NCI-H1048 (cell line): ENCODE results near the gene SUCLG2.

ENCODE experiments used
- DNase-seq: peaks from one replicate; lab custom pipeline; 2025; lab: John Stamatoyannopoulos, UW

SUCLG2 gene

DNA sequence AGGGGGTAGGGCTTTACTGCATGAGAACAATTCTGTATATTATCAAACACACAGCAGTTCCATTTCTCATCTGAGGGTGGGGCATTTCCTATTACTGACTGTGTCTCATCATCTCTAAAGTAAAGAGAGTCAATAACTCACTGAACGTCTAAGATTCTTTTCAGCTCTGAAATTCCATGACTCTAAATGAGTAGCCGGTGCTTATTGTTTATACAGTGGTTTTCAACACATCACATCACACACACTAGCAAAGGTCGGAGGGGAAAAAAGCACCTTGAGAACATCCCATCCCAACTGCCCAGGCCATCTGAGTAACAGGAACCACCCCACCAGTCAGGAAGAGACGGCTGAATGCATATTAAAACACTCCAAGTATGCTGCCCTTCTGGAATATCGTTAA lies 196.0 kb downstream of the SUCLG2 start:
- DNase-seq = no peak

DNA sequence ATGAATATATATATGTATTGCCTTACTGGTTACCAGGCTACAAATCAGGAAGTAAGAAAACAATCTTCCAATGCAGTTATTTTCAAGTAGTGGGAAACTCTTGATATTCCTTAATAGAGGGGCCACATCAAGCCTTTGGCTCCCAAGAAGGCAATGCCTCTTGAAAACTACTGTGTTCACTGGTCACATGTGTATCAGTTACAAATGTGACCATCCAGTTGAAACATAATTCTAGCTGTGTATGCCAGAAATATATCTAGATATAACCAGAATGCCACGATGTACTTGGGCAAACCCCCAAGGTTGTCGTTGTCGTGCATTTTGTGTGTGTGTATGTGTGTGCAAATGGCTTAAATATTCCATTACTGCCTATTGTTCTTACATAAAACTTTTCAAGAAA lies 200.8 kb downstream of the SUCLG2 start:
- DNase-seq = no peak

DNA sequence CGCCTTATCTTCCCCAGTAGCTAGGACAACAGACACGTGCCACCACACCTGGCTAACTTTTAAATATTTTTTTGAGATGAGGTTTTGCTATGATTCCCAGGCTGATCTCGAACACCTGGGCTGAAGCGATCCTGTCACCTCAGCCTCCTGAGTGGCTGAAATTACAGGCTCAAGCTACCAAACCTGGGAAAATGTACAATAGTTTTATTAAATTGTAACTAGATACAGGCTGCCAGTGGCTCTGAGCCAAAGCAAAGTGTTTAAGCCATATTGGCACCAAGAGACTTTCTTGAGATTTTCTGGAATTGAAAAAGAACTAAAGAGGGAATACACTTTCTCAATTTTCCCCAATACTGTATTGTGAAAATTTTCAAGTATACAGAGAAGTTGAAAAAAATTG lies 204.3 kb downstream of the SUCLG2 start:
- DNase-seq = no peak

DNA sequence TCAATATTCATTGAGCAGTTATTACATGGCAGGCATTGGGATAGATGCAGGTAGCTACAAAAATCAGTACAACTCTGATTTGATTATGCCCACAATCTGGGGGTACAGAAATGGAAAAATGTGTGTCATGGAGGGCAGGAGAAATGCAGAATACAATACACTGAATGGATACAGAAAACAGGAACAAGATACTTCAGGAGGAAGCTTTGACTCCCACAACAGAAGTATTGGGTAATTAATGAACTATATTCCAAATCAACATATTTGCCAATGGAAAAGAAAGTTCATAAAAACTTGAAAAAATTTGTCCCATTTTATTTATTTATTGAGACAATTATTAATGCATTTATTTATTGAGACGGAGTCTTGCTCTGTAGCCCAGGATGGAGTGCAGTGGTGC lies 207.0 kb downstream of the SUCLG2 start:
- no peak for DNase-seq

DNA sequence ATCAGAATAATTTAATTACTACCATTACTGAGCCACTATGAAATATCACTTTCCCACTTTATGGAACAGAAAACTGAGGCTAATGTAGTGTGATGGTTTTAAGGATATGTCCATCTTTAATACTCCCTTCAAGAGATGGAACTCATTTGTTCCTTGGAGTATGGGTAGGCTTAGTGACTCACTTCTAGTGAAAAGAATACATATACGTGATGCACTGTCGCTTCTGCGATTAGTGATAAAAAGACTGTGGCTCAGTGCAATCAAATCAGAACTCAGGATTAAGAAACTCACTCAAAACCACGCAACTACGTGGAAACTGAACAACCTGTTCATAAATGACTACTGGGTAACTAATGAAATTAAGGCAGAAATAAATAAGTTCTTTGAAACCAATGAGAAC lies 216.6 kb downstream of the SUCLG2 start:
- no peak for DNase-seq

DNA sequence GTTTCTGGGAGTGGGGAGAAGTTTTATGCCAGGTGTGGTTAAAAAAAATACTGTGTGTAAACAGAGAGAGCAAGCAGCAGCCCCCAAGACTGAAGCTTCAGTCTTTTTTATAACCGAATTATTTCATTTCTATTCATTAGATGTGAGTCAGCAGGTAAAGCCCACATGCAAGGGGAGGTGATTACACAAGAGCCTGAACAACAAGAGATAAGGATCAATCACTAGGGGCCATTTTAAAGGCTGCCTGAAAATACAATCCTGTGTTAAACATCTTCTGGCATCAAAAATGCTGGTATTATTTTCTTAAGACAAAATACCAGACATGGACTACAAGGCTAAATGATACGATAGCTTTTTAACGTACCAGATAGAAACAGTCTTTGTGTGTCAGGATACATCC lies 217.3 kb downstream of the SUCLG2 start:
- DNase-seq = no peak

DNA sequence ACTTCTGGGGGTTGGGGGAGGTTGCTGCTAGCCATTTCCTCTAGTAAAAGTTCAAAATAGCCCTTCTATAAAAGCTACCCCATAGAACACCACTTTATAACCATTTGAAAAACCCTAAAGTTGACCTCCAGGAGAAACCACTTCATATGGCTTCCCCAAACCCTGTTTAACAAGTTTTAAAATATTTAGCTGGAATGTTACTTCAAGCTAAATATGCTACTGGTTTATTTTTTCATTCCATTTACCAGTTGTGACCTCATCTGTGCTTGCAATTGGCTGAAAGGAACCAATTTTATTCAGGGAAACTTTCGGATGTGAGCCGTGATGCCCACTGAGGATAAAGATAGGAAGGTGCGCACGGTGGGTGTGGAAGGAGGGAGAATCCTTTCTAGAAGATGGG lies 221.3 kb downstream of the SUCLG2 start:
- DNase-seq = no peak

DNA sequence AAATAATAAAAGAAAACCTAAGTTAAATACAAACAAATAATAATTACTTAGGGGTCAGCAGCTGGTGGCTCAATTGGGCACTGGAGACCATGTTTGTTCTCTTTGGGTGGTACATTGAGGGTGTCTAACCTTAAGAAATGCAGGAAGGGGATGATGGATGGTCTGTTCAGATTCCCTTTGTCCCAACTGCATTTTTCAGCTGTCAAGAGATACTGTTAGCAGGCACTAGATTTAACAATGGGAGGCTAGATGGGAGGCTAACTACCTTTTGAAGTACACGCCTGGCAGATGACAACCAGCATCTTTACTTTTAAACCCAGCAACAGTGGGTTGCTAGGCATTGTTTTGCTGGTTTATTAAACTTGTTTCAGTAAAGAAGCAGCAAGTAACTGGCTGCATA lies 222.5 kb downstream of the SUCLG2 start:
- no peak for DNase-seq

DNA sequence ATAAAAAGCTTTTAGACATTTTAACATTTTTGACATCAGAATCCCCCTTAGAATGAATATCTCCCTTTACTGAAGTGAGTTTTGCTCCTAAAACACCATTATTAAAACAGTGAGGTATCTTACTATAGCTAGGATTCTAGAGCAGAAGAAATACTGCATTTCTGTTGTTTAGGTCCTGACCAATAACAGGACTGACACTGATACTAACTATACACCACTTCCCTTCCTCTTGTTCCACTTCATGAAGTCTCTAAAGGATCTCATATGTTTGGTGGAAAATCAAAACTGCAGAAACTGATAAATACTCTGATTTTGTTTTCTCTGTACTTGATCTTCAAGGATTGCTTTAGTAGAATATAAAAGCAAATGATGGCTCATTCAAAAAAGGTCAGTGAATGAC lies 230.7 kb downstream of the SUCLG2 start:
- DNase-seq = no peak

DNA sequence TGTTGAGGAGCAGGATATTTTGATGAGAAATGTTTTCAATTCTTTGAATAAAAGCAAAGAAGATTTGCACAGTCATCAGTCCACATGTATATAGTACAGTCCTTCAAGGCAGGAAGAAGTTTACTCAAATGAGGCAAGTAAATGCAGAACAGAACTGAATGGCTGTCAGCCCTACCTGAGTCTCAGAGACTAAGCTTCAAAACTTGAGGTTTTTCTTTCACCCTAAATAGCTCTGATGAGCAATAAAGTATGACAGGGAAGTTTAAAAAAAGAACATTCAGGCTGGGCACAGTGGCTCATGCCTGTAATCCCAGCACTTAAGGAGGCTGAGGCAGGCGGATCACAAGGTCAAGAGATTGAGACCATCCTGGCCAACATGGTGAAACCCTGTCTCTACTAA lies 232.5 kb downstream of the SUCLG2 start:
- no peak for DNase-seq

DNA sequence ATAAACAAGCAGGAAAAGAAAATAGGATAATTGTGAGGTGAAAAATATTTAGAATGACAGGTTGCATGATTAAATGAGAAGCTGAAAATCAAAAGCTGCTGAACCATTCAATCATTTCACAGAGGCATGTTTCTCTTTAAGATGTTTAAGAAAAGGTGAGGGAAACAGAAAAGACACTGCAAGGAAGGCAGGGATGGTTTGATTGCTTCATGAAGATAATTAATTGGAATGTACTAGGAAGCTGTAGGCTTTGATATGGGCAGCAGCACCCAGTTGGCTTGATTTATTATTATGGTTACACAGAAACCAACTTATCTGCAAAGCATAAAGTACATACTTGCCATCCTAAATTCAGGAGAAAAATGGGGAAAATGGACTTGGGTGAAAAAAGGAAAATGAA lies 234.6 kb downstream of the SUCLG2 start:
- no peak for DNase-seq

DNA sequence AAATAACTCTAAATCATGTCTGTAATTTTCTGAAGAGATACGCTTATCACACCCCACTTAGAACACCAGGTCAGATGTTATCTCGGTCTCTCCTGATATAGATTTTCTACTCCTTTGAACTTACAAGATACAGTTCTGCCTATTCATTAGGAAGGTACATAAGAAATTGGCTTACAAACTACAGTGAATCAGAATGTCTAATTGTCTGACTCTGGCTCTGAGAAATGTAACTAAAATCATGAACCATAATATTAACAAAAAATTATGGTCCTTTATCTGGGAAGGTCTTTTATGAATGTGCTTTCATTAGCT lies 235.2 kb downstream of the SUCLG2 start:
- DNase-seq = no peak

DNA sequence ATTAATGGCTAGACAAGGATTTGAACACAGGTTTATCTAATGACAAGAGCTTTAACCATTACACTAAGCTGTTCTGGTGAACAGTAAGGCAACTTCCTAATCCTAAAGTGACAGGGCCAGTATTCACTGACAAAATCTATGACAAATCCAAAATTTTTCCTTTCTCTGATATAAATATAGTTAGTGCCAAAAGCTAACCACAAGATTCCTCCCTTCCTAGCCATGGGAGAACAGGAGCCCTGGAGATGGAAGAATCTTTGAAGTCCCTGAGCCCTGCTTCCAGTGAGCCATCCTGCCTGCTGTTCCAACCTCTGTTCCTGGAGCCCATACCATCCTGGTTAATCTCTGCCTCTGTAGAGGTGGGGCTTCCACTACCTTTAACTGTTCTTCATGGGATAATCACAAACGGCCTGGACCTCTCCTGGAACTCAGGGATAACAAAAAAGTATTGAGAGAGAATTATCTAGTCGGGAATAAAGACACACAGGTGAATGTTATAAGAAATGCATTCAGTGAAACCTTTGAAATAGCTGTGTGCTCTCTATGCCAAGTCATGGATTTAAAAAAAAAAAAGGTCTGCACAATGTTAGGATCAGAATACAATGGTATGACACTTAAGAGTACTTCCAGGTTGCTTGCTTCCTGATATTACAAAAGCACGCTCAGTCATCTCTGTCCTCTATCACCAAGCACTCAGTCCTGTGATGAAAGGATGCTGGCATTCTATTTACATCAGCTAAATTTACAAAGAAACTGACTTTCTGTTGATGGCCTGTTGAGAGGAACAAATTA lies 235.8 kb downstream of the SUCLG2 start:
- DNase-seq = no peak

DNA sequence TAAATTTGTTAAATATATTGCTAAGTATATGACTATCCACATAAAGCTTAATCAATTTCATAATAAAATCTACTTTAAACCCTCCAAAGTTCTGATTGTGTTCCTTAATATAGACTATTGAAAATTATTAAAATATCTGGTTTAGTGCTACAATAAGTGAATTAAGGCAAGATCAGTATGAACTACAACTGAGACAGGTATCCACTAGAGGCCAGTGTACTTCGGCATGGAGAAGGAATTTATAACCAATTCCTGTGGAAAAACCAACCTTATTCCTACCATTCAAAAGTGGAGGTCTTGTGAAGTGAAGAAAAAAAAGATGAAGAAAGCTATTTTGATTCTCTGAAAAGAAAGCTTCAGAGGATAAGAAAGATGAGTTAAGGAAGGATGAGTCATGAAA lies 237.7 kb downstream of the SUCLG2 start:
- no peak for DNase-seq

DNA sequence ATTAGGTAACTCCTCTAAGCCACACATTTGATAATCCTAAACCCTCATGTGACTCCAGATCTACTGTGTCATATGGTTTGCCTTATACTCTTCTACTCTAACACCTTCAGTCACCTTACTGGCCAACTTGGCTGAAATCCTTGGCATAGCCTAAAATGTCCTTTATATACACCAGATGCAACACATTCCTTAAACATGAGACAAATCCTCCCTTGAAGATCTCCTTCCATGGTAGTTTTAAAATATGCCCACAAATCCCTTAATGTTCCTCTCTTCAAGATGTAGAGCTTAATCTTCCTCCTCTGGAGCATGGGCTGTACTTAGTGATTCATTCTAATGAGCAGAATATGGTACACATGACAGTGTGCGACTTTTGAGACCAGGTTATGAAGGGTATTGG lies 238.9 kb downstream of the SUCLG2 start:
- no peak for DNase-seq

DNA sequence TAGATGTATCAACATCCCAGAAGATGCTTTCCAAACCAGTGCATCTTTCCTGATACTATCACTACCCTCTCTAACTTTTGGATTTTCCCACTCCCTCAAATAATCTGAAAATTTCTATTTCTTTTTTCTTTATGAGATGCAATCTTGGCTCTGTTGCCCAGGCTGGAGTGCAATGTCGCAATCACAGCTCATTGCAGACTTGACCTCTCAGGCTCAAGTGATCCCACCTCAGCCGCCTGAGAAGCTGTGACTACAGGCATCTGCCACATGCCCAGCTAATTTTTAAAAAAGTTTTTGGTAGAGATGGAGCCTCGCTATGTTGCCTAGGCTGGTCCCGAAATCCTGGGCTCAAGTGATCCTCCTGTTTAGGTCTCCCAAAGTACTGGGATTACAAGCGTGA lies 239.7 kb downstream of the SUCLG2 start:
- no peak for DNase-seq

DNA sequence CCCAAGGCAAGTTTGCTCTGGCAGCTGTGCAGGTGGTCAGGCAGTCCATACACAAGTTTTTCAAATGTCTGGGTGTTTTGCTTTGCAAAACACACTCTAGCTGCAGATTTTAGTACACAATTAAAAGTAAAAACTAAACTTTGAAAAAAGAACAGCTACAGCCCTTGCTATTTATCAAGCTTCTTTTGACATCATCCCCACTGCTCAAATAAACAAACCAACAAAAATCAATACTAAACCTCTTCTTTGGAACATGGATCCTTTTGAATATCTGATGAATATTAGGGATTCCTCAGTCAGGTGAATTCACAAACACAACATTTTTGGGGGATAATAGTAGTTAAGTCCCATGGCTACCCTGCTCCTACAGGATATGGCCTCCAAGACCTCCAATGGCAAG lies 249.2 kb downstream of the SUCLG2 start:
- DNase-seq = no peak

DNA sequence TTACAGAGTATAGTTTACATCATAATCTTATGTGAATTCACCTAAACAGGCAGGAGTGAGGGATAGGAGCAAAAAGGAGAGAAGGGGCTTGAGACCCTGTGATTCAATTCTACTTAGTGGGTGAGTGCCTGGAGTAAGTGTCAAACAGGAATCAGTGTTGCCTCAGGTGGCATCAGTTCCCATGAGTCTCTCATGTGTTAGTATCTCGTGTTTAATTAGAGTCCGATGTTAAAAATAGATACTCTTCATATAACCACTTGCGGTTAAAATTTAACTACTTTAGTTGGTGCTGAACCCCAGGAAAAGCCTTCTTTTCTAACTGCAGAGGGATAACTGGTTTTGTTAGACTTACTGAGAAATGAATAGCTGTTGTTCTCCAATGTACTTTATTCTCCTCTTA lies 251.5 kb downstream of the SUCLG2 start:
- DNase-seq = no peak

DNA sequence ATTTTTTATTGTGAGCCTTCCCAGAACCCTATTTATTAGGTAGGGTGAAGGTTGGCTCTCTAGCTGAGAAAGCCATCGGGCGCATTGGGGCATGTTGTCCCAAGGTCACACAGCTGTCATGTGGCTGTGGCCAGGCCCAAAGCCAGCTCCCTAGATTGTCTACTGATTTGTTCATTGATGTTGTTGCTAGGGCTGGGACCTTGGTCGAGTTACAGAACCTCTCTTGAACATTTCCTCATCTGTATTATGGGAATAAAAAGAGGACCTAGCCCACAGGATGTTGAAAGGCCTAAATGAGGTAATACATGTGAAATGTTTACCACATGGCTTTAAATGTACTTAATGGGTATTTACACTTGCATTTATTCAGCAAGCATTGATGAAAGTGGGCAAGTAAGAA lies 252.5 kb downstream of the SUCLG2 start:
- DNase-seq = no peak

DNA sequence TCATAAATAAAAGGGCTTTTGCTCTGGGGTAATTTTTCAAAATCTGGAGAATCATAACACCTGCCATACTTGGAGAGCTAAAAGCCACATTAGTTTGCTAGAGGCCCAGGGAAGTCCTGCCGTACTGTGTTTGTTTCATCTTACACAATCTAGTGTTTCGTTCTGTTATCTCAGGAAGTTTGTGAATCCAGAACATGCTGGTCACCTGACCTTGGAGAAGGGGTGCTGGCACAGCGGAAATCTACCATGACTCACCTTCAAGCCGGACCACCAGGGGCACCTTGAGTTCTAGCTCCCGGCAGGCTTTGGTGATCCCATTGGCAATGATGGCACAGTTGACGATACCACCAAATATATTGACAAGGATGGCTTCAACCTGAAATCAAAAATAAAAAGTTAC lies 253.9 kb downstream of the SUCLG2 start:
- no peak for DNase-seq

DNA sequence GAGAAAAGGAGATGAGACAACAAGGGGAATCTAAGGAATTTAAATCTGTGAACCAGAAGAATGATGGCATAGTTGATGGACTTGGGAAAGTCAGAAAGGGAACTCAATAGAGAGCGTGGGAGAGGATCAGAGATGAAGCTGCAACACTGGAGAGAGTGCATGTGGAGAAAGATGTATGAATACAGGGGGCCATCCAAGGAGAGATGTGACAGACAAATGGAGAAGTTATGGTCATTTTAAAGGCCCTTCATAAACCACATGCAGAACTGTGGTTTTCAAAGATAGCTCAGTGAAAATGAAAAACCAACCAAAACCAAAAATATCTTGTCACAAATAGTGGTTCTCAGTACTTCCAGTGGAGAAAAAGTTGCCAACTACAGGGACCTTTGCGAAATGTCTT lies 265.2 kb downstream of the SUCLG2 start:
- no peak for DNase-seq

DNA sequence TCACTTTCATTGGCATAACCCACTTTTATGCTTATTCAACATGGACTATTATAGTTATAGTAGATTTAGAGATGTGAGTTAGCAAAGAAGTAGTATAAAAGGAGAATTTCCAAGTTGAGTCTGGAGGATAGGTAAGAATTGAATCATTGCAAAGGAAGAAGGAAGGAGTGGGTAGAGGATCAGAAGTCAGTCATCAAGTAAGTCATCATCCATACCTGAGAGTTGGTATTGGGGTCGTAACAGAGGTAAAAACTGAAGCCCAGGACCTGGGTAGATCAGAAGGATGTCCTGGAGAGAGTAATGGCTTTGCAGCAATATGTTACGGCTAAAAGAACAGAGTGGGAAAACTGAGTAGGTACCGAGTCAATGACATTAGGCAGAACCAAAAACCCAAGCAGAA lies 265.7 kb downstream of the SUCLG2 start:
- DNase-seq = no peak

DNA sequence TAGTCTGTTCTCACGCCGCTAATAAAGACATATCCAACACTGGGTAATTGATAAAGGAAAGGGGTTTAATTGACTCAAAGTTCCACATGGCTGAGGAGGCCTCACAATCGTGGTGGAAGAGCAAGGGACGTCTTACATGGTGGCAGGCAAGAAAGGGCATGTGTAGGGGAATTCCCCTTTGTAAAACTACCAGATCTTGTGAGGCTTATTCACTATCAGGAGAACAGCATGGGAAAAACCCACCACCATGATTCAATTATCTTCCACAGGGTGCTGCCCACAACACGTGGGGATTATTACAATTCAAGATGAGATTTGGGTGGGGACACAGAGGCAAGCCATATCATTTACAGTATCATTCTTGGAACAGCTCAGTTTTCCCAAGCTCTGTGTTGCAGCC lies 268.0 kb downstream of the SUCLG2 start:
- no peak for DNase-seq

DNA sequence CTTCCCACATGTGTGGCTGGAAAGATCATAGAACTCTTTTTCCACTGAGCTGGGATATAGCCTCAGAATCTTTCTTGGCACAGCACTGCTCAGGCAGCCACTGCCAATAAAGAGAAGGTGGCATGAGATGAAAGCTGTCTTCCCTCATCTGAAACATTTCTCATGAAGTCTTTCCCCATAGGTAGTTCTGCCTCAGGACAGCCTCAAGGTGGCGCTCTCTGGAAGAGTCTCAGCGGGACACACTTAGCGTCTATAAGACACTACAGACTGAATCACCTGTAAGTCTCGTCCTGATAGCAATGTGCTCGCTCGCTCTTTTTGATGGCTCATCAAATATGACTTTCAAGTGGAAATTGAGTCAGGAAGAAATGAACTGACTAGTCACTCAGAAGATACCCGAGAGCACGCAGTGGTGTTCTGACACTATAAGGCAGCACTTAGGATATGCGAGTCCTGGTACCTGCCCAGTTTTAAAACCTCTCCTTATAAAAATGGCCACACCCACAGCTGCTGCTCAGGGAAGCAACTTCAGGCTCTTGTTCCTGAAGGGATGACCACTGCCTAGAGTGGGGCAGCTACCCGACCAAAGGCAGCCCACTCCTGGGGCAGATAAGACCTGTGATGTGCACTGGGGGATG lies 269.5 kb downstream of the SUCLG2 start:
- DNase-seq = no peak
